ENCODE measurements around the gene BCL2L14. TPM values are rescaled to one million over a fixed set of nuclear protein-coding genes. Genes with fewer than 3 reads are reported as not detected.

The BCL2L14 gene
- total RNA-seq (2021; ENCODE audit: unreplicated experiment) (0.30 TPM), Bru-seq, nascent RNA (percentile 6 among the genes with signal in this experiment), BruChase-seq, experiment 1, labeled RNA remaining after a 6-hour chase (percentile 4 among the genes with signal in this experiment), BruChase-seq, experiment 2, labeled RNA remaining after a 2-hour chase (percentile 6 among the genes with signal in this experiment)
- 0.03 and 0.10 TPM in 2 replicates for polyA plus RNA-seq (2012)
- long read RNA-seq, partial matches to known transcripts, result 0 of 1 reads
- long read RNA-seq, other reads (novel, unspliced or antisense), result 1 of 1 reads

- peak within 1 kb of the TSS; percentile 29 for H3K4me2 ChIP-seq (ENCODE audit: low read length)
- CTCF ChIA-PET, result no interaction called here
These were observed at the start of gene BCL2L14 for GRCh38 chr12:12070674-12071656. BCL2L14 (plus strand) TSS chr12:12070939; CDS start chr12:12079306, 8,367 bp downstream.

More at GRCh38 chr12:12070674-12071656, at the start of gene BCL2L14:
- ChIA-PET RAD21 (ENCODE audit: low non-redundant PET in 1 of 2, low total read pairs in 2 of 2, uncharacterized antibody in 2 of 2, unreplicated experiment in 2 of 2) (no interaction called here), POLR2A (interaction anchor here (1.2 kb wide), 1 partner anchor 286 kb away, joined by 3 read pairs; the partner anchor contains the start of gene BORCS5)
- BruUV-seq (replicated peaks), result no TSS peak
- Histone ChIP-seq H3K4me3 (replicated peaks in 1 of 2; ENCODE audit: low read depth in 1 of 2, low read length in 2 of 2) (no peak within 1 kb of the TSS), H3K36me3 (ENCODE audit: control insufficient read depth in 1 of 2, insufficient read depth in 2 of 2, low read length in 2 of 2) (no peaks in the 10 kb centered on the region), H3K9ac (ENCODE audit: low read length) (no peak within 1 kb of the TSS), H4K20me1 (ENCODE audit: insufficient read depth) (no peaks in the 10 kb centered on the region), H2AFZ (ENCODE audit: low read depth, low read length, poor library complexity, severe bottlenecking) (no peak within 1 kb of the TSS), H3K4me1 (ENCODE audit: control insufficient read depth in 1 of 2, insufficient read depth in 2 of 2, low read length in 2 of 2) (peaks cover 5 to 10% of the 10 kb centered on the region in 2 experiments; a peak in 3 of 4 replicates), H3K9me2 (ENCODE audit: insufficient read depth) (no peaks in the 10 kb centered on the region), H3K79me2 (ENCODE audit: insufficient read depth, low read length) (no peaks in the 10 kb centered on the region), H3K27me3 (ENCODE audit: insufficient read depth, low read length) (no peaks in the 10 kb centered on the region), H3K9me3 (ENCODE audit: control insufficient read depth in 1 of 2, insufficient read depth in 1 of 2, low read depth in 1 of 2, low read length in 2 of 2) (no peaks in the 10 kb centered on the region), H3K27ac (ENCODE audit: low read depth, low read length) (no peak within 1 kb of the TSS)
- ATAC-seq (peak; percentile 69), DNase-seq (ENCODE audit: low read depth, low spot score) (no peak)
- intact Hi-C loops (cut with micrococcal nuclease), result no loop called here
- TF ChIP-seq REST (IDR thresholded peaks at IDR 0.05; ENCODE audit: low read depth) (no peak), ATF3 (IDR thresholded peaks at IDR 0.05) (no peak), SP1 (IDR thresholded peaks at IDR 0.05; ENCODE audit: low read depth) (no peak), CTCF (IDR thresholded peaks at IDR 0.05 in 2 of 3, conservative IDR thresholded peaks at IDR 0.05 in 1 of 3; ENCODE audit: borderline replicate concordance in 1 of 3, insufficient read depth in 1 of 3, low read depth in 2 of 3, low read length in 2 of 3) (peak in 2 of 3 experiments; percentile 19 to 28; a peak in 2 of 6 replicates), ZNF274 (IDR thresholded peaks at IDR 0.05; ENCODE audit: low read depth, low read length) (no peak), RAD21 (IDR thresholded peaks at IDR 0.05; ENCODE audit: low read depth) (peak; percentile 30; the same call in 1 of the 2 replicates), CBX3 (IDR thresholded peaks at IDR 0.05; ENCODE audit: low read depth) (no peak), FOSL1 (IDR thresholded peaks at IDR 0.05; ENCODE audit: low read depth) (no peak)

All from HCT116 (cell line).